GM15510 (cell line): ENCODE data around the gene SLC10A4.

ENCODE experiments used
- POLR2A ChIP-seq: IDR thresholded peaks from 3 replicates; pipeline ENCODE4 v1.6.1; 2011; ENCODE audit warnings: borderline replicate concordance; ENCODE audit not compliant: insufficient read length; ENCODE audit errors: extremely low read depth

The SLC10A4 gene

DNA sequence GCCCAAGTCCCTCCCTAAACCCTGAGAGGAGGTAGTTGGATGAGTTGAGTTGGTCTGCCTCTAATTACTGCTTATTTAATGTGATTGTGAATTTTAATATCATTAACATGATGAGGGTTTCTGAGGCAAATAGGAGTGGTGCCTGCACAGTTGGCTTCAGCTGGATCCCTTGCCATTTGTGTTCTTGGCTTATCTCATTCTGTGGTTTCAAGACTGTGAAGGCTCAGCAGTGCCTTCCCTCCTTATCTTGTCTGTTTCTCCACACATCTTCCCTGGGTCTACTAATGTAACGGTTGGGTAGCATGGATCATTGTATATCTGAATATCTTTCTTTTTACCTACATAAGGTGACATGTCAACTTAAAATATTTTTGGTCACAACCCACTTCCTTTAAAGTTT, 1.6 kb upstream of the SLC10A4 start:
- no peak for TF ChIP-seq POLR2A

DNA sequence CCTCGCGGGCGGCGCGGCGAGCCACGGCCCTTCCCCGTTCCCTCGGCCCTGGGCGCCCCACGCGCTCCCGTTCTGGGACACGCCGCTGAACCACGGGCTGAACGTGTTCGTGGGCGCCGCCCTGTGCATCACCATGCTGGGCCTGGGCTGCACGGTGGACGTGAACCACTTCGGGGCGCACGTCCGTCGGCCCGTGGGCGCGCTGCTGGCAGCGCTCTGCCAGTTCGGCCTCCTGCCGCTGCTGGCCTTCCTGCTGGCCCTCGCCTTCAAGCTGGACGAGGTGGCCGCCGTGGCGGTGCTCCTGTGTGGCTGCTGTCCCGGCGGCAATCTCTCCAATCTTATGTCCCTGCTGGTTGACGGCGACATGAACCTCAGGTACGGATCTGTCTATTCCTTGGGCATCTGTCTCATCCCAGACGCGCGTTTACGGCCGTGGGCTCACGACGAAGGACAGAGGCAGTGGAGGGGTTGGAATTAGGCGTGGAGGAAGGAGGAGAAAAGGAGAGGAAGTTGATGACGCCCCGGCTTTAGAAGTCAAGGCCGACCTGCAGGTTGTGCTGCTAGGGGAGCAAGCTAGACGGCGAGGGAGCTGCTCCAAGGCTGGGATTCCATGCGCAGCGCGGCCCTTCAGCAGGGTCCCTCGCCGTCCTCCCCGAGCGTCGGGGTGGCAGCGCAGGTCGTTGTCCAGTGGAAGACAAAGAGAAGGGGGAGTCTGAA, 792 bp downstream of the SLC10A4 start:
- TF ChIP-seq POLR2A, result no peak

DNA sequence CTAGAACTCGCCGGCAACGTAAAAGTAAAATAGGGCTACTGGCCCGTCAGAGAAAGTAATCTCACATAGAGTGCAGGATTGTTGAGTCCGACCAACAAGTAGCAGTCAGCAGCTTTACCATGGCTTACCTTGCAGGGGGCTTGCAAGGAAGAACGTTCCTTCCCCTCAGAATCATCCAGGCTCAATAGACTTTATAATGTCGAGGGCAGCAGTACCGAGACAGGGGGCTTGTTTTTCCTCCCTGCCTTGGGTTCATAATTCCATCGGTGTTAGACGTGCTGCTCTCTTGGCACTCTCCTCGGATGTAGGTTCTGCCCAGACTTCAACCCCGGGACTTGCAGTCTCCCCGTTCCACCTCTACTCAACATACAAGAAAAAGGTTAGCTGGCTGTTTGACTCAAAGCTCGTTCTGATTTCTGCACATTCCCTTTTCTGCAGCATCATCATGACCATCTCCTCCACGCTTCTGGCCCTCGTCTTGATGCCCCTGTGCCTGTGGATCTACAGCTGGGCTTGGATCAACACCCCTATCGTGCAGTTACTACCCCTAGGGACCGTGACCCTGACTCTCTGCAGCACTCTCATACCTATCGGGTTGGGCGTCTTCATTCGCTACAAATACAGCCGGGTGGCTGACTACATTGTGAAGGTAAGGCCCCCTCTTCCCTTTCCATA, 1.5 kb downstream of the SLC10A4 start:
- TF ChIP-seq POLR2A, result no peak

DNA sequence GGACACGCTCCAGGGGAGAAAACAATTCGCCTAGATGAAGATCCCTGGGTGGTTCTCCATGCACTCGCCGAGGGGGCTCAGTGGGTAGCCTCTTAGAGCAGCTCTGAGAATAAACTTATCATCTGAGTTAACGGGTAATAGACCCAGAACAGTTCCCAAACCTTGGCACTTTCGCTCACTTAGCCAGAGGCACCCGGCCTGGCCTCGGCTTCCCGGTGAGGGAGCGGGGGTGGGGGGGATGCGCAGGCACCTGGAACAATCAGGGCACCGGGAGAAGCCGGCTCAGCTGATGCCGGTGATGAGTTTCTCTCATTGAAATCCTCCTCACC, 6.5 kb downstream of the SLC10A4 start:
- TF ChIP-seq POLR2A, result no peak

DNA sequence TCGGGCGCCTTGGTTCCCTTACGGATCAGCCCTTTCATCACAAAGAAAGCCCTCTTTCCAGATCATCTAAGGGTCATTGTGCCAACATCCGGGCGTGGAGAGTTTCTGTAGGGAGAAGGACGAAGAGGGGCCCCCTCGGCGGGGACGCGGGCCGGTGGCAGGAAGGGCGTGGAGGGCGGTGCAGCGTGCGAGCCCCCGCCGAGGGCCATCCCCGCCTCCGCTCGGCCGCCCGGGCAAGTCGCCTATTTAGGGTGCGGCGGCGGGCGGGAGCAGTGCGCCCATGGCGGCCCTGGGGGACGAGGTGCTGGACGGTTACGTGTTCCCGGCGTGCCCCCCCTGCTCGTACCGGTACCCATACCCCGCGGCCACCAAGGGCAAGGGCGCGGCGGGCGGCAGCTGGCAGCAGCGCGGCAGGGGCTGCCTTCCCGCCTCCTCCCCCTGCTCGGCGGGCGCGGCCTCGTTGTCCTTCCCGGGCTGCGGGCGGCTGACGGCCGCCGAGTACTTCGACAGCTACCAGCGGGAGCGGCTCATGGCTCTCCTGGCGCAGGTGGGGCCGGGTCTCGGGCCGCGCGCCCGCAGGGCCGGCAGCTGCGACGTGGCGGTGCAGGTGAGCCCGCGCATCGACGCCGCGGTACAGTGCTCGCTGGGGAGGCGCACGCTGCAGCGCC, 7.0 kb downstream of the SLC10A4 start, which contains the start of gene ZAR1:
Gene ZAR1, plus strand, starts transcription at position 241 of the 668 bp plus-strand sequence. Its CDS starts 40 bp downstream, at position 281.
- TF ChIP-seq POLR2A, result no peak

GRCh38 chr4:48490680-48491513, 7.8 kb downstream of the SLC10A4 start:
- no peak for TF ChIP-seq POLR2A

GRCh38 chr4:48491514-48492176, 8.5 kb downstream of the SLC10A4 start:
- TF ChIP-seq POLR2A, result no peak

- no peak for TF ChIP-seq POLR2A
Measured at GRCh38 chr4:48493452-48494100, 10.4 kb downstream of the SLC10A4 start.

DNA sequence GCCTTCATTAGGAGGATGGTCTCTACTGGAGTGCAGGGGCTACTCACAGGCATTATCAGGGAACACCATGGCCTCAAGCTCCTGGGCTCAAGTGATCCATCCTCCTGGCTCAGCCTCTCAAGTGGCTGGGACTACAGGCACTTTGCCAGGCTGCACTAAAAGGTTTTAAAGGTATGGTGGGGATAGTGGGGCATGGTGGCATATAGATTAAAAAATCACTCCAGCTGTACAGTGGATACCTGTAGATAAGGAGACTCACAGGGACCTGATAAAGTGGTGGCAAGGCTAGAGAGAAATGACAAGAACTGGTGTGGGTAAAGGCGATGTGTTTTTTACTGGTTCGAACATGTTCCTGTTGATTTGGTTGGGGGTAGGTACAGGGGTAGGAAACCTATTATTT, 12.8 kb downstream of the SLC10A4 start:
- TF ChIP-seq POLR2A, result no peak

DNA sequence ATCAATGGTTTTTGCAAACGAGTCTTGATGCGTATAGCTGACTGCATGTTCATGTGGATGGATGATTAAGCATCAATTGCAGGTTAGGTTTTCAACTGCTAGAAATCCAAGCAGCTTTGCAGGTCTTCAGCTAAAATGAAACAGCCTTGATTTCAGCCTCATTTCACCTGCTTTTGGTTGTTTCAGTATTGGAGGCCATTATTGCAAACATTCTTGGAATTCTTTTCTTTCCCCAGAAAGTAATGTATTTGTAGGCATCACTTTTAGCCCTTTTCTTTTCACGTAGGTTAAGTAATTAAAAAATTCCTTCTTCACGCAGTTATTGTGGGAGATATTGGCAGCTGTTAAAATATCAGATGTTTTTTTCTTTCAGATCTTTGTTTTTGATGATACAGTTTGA, 15.8 kb downstream of the SLC10A4 start:
- no peak for TF ChIP-seq POLR2A

- no peak for TF ChIP-seq POLR2A
Measured at GRCh38 chr4:48499551-48500066, 16.5 kb downstream of the SLC10A4 start.

- no peak for TF ChIP-seq POLR2A
Measured at GRCh38 chr4:48503233-48504025, 20.3 kb downstream of the SLC10A4 start.

DNA sequence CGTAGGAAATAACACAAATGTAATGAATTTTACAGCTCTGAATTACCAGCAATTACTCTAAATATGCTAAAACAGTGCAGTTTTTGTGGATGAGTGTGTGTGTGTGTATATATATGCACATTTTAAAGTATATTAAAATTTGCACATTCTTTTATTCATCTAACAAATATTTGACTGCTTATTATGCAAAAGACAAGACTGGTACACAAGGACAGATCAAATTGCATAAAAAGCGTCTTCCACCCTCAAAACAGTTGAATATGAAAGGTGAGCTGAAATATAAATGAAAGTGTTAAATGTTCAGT, 20.8 kb downstream of the SLC10A4 start:
- no peak for TF ChIP-seq POLR2A
